ENCODE results near the gene RRM1.
"Not testable (repeated sequence)": the region's sequence is repeated elsewhere in the genome, so short reads cannot be mapped to it uniquely, and the experiment has no call there.

Gene RRM1

DNA sequence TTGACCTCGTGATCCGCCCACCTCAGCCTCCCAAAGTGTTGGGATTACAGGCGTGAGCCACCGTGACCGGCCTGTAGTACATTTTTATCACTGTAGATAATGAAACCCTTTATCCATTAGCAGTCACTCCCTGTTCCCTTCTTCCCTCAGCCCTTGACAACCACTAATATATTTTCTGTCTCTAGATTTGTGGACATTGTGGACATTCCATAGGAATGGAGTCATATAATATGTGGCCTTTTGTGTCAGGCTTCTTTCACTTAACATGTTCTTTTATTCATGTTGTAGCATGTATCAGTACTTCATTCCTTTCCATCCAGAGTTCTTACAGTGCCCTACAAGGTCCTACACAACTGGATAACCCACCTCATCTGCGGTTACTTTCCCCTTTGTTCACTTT, 30.5 kb downstream of the RRM1 start:
- Histone ChIP-seq H3K27me3 (replicated peaks; ENCODE audit: control insufficient read depth, insufficient read depth, low read length) (no peaks in the 10 kb centered on the region), H3K36me3 (ENCODE audit: control insufficient read depth, insufficient read depth, low read length) (peaks cover 16% of the 10 kb centered on the region), H3K4me3 (replicated peaks; ENCODE audit: low read depth, low read length) (no peak overlapping the region)
- DNase-seq (ENCODE audit: extremely low read depth, insufficient read length): no peak
- TF ChIP-seq, protein P1, sequence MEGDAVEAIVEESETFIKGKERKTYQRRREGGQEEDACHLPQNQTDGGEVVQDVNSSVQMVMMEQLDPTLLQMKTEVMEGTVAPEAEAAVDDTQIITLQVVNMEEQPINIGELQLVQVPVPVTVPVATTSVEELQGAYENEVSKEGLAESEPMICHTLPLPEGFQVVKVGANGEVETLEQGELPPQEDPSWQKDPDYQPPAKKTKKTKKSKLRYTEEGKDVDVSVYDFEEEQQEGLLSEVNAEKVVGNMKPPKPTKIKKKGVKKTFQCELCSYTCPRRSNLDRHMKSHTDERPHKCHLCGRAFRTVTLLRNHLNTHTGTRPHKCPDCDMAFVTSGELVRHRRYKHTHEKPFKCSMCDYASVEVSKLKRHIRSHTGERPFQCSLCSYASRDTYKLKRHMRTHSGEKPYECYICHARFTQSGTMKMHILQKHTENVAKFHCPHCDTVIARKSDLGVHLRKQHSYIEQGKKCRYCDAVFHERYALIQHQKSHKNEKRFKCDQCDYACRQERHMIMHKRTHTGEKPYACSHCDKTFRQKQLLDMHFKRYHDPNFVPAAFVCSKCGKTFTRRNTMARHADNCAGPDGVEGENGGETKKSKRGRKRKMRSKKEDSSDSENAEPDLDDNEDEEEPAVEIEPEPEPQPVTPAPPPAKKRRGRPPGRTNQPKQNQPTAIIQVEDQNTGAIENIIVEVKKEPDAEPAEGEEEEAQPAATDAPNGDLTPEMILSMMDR (IDR thresholded peaks at IDR 0.05; ENCODE audit: insufficient read depth, low read length, poor library complexity, severe bottlenecking): no peak

DNA sequence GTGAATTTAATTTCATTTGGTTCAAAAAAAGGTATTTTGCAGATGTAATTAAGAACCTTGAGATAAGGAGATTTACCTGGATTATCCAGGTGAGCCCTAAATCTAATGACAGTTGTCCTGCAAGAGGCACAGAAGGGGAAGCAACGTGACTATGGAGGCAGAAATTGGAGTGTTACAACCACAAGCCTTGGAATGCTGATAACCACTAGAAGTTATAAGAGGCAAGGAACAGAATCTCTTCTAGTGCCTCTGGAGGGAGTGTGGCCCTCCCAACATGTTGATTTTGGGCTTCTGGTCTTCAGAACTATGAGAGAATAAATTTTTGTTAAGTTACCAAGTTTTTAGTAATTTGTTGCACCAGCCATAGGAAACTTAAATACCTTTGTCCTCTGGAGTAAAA, 32.8 kb downstream of the RRM1 start:
- Histone ChIP-seq H3K4me3 (replicated peaks; ENCODE audit: low read depth, low read length) (no peak overlapping the region), H3K27me3 (replicated peaks; ENCODE audit: control insufficient read depth, insufficient read depth, low read length) (no peaks in the 10 kb centered on the region), H3K36me3 (ENCODE audit: control insufficient read depth, insufficient read depth, low read length) (peaks cover 13% of the 10 kb centered on the region)
- no peak for DNase-seq (ENCODE audit: extremely low read depth, insufficient read length)
- TF ChIP-seq, protein P1 (IDR thresholded peaks at IDR 0.05; ENCODE audit: insufficient read depth, low read length, poor library complexity, severe bottlenecking): no peak

DNA sequence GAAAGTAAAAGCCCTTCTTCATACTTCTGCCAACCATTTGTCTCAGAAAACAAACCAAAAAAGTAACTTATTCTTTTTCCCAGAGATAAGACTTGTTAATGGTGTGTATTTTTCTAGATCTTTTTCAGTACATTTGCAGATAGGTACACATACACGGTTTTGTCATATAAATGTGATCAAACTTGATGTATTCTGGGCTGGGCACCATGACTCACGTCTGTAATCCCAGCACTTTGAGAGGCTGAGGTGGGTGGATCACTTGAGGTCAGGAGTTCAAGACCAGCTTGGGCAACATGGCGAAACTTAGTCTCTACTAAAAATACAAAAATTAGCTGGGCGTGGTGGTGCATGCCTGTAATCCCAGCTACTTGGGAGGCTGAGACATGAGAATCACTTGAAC, 35.6 kb downstream of the RRM1 start:
- not testable (repeated sequence) for H3K4me3 ChIP-seq (replicated peaks; ENCODE audit: low read depth, low read length); H3K27me3 ChIP-seq (replicated peaks; ENCODE audit: control insufficient read depth, insufficient read depth, low read length); DNase-seq (ENCODE audit: extremely low read depth, insufficient read length); H3K36me3 ChIP-seq (ENCODE audit: control insufficient read depth, insufficient read depth, low read length)

DNA sequence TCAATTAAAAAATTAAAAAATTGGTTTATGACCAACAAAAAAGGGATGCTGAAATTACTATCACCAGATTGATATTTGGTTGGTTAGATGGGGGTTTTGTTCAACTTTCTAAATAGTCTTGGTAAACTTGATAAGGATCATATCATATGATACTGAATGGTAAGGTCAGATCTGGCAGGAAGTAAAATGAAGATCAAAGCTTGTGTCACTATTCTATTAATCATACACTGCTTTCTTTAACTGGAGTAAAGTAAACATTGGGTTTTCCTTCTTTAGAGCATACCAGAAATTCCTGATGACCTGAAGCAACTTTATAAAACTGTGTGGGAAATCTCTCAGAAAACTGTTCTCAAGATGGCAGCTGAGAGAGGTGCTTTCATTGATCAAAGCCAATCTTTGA, 40.2 kb downstream of the RRM1 start:
- Histone ChIP-seq H3K27me3 (replicated peaks; ENCODE audit: control insufficient read depth, insufficient read depth, low read length) (no peaks in the 10 kb centered on the region), H3K36me3 (ENCODE audit: control insufficient read depth, insufficient read depth, low read length) (peaks cover 3% of the 10 kb centered on the region)
- DNase-seq (ENCODE audit: extremely low read depth, insufficient read length): no peak

DNA sequence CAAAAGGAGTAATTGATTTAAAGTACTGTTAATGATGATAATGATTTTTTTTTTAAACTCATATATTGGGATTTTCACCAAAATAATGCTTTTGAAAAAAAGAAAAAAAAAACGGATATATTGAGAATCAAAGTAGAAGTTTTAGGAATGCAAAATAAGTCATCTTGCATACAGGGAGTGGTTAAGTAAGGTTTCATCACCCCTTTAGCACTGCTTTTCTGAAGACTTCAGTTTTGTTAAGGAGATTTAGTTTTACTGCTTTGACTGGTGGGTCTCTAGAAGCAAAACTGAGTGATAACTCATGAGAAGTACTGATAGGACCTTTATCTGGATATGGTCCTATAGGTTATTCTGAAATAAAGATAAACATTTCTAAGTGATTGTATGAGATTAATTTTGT, 43.9 kb downstream of the RRM1 start:
- TF ChIP-seq, protein P1 (IDR thresholded peaks at IDR 0.05; ENCODE audit: insufficient read depth, low read length, poor library complexity, severe bottlenecking): no peak
- Histone ChIP-seq H3K36me3 (ENCODE audit: control insufficient read depth, insufficient read depth, low read length) (peaks cover 2% of the 10 kb centered on the region), H3K4me3 (replicated peaks; ENCODE audit: low read depth, low read length) (no peak overlapping the region), H3K27me3 (replicated peaks; ENCODE audit: control insufficient read depth, insufficient read depth, low read length) (no peaks in the 10 kb centered on the region)
- no peak for DNase-seq (ENCODE audit: extremely low read depth, insufficient read length)

More for the DNA sequence above, 40.2 kb downstream of the RRM1 start:
- TF ChIP-seq, protein P1 (IDR thresholded peaks at IDR 0.05; ENCODE audit: insufficient read depth, low read length, poor library complexity, severe bottlenecking): no peak
- H3K4me3 ChIP-seq (replicated peaks; ENCODE audit: low read depth, low read length): no peak overlapping the region

DNA sequence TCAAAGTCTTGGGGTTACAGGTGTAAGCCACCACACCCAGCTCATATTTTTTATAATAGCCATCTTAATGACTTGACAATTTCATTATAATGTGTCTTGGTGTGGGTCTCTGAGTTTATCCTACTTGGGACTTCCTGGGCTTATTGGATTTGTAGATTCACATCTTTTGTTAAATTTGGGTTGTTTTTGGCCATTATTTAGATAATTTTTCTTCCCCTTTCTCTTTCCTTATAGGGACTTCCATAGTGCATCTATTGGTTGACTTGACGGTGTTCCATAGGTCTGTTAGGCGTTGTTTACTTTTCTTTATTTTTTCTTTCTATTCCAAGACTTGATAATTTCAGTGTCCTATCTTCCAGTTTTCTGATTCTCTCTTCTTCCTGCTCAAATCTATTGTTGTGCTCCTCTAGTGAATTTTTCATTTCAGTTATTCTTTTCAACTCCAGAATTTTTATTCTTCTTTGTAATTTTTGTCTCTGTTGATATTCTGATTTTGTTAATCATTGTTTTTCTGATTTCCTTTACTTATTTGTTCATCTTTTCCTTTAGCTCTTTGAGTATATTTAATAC, 45.6 kb downstream of the RRM1 start:
- H3K27me3 ChIP-seq (replicated peaks; ENCODE audit: control insufficient read depth, insufficient read depth, low read length): no peaks in the 10 kb centered on the region
- no peak overlapping the region for H3K4me3 ChIP-seq (replicated peaks; ENCODE audit: low read depth, low read length)
- no peak for DNase-seq (ENCODE audit: extremely low read depth, insufficient read length)
- TF ChIP-seq, protein P1 (IDR thresholded peaks at IDR 0.05; ENCODE audit: insufficient read depth, low read length, poor library complexity, severe bottlenecking): no peak
- H3K36me3 ChIP-seq (ENCODE audit: control insufficient read depth, insufficient read depth, low read length): peaks cover 1% of the 10 kb centered on the region
